GM19099 (cell line): ENCODE measurements around the gene KASH5.

ENCODE experiments used
- POLR2A ChIP-seq: IDR thresholded peaks from 3 replicates; pipeline ENCODE4 v1.6.1; 2011; ENCODE audit warnings: low read depth; ENCODE audit not compliant: insufficient read length; ENCODE audit errors: extremely low read depth

Gene KASH5

DNA sequence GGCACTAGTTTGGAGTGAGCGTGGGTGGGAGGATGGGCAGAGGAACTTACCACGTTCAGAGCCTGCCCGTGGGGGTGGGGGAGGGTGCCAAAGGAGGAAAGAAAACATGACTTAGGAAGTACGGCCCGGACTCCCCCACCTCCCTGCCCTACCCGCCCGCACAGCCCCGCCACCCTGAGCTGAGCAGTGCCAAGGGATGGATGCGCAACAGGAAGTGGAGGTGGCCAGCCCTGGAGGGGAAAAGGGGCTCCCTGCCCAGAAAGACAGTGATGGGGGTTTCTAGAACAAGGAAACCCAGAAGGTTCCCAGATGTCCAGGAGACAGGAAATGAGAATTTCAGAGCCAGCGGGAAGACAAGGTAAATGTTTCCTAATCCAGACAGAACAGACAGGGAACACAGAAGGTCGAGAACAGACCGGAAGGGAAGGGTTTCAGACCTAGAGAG lies 32.1 kb upstream of the KASH5 start:
- TF ChIP-seq POLR2A: no peak

DNA sequence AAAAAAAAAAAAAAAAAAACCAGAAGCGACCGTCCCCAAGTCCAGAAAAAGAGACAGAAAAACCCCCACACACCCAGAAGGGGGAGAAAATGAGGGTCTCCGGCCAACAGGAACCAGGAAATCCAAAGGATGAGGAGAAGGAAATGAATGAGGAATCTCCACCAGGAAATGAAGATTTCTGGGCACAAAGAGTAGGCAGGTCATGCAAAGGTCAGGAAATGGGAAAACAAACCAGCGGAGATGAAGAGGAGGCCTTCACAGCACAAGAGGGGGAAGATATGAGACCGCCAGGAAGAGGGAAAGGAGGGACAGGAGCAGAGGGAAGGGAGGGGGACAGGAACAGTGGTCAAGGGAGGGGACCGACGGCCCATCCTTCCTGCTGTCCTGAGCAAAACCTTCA lies 31.7 kb upstream of the KASH5 start:
- no peak for TF ChIP-seq POLR2A

DNA sequence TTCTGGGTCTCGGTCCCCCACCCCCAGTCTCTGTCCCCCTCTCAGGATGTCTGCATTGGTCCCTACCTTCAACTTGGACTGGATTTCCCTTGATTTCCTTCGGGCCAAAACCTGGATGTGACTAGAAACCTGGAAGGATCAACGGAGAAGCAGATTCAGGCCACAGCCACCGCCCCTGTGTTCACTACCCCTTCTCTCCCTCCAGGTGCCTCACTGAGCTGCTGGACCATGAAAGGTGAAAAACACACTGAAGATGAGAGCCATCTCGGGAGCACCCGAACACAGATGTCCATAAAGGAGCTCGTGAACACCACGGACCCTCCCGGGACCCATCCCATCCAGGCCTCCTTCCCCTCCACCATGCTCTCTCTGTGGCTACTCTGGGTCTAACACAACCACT lies 30.9 kb upstream of the KASH5 start:
- TF ChIP-seq POLR2A: no peak

DNA sequence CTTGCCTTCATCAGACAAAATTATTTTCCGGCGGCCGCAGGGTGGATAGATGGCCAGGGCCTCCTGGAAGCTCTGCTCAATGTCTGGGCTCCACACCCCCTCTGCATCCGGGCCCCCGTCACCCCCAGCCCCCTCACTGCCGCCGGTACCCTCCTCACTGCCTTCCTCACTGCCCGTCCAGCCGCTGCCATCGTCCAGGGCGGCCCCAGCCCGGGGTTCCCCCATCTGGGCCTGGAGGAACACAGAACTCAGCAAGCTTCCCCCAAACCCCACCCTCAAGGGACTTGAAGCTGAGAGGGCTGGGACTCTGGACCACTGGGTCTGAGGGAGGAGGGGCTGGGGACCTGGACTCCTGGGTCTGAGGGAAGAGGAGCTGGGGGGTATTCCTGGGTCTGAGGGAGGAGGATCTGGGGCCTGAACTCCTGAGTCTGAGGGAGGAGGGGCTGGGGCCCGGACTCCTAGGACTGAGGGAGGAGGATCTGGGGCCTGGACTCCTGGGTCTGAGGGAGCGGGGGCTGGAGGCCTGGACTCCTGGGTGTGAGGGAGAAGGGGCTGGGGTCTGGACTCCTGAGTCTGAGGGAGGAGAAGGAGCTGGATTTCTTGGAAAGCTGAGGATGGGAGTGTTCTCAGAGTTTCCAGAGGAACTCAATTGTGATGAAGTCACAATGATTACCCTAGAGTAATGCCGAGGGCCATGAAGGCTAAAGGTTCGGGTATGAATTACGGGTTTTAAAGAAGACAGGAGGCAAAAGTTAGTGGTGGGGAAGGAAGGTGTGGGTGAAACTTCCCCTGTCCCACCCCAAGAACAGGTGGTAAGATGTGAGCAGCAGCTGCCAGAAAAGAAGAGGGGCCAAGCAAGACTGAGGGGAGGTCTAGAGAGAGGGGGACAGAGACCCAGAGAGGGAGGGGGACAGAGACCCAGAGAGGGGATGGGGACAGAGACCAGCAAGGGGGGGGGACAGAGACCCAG lies 27.9 kb upstream of the KASH5 start:
- TF ChIP-seq POLR2A: no peak

DNA sequence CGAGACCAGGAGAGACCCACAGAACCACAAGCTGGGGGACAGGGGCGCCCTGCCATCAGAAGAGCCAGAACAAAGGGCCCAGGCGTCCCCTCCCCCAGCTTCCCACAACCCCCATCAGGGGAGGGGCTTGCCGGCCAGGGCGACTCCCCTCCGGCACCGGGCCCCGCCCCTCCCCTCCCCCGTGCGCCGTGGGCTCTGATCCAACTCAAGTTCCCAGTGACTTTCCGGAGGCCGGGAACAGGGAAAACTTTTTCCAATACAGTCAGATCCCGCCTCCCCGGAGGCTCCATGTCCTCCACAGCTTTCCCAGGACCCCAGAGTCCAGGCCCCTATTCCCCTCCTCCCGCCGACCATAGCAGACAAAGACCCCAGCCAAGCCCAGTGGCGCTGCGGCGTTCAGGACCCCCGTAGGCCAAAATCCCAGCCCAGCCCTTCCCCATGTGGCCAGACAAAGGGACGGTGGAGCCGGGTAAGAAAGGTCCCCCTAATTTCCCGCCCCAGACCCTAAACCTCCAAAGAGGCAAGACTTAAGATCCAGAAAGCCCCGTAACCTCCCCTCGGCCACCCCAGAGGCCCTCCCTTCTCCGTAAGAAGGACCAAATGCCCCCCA lies 26.5 kb upstream of the KASH5 start:
- TF ChIP-seq POLR2A: no peak

DNA sequence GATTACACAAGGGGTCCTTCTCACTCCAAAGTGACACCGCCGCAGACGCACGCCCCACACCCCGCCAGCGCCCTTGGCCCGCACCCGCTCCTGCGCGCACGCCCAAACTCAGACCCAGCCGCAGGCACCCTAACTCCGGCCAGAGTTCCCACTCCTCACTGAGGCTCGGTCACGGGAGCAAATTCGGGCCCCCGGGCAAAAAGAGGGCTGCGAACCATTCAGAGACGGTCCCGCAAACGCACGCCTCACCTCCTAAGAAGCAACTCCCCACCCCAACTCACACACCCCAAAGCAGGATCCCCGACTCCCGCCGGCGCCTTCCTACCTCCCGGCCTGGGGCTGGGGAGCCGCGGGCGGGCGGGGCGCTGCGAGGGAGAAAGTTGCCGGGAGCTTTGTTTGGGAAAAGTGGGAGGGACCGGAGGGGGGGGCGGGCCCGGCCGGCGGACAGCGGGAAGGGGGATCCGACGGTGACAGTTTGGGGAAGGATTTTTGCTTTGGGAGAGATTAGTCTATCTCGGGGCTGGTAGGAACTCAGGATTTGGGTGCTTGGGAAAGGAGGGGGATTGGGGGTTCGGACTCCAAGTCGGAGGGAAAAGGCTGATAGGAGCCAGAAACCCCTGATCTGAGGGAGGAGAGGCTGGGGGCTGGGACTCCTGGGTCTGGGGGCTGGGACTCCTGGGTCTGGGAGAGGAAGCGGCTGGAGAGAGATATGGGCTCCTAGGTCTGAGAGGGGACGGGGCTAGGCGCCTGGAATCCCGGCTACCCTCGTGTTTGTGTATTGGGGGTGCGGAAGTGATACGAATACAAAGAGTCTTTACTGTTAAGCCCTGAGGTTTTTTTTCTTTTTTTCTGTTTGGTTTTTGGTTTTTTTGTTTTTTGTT lies 25.8 kb upstream of the KASH5 start, which contains the start of gene TEAD2:
Gene TEAD2 (minus strand): TSS at position 369 of the 881 bp plus-strand sequence. CDS start 2,341 bp downstream, outside the sequence.
- no peak for TF ChIP-seq POLR2A

DNA sequence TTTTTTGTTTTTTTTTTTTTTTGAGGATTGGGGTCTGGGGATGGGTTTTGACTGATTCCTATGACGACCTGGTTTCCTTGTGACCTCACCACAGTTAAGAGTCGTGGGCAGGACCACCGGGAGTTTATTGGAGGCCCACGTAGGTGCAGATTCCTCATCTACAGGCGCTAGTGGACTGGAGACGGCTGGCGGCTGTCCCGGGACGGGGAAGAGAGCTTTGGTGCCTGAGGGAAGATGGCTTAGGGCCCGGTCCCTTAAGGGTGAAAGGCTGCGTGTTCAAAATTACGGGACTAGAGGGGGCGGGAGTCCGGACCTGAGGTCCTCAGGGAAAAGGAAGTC lies 25.2 kb upstream of the KASH5 start:
- no peak for TF ChIP-seq POLR2A

DNA sequence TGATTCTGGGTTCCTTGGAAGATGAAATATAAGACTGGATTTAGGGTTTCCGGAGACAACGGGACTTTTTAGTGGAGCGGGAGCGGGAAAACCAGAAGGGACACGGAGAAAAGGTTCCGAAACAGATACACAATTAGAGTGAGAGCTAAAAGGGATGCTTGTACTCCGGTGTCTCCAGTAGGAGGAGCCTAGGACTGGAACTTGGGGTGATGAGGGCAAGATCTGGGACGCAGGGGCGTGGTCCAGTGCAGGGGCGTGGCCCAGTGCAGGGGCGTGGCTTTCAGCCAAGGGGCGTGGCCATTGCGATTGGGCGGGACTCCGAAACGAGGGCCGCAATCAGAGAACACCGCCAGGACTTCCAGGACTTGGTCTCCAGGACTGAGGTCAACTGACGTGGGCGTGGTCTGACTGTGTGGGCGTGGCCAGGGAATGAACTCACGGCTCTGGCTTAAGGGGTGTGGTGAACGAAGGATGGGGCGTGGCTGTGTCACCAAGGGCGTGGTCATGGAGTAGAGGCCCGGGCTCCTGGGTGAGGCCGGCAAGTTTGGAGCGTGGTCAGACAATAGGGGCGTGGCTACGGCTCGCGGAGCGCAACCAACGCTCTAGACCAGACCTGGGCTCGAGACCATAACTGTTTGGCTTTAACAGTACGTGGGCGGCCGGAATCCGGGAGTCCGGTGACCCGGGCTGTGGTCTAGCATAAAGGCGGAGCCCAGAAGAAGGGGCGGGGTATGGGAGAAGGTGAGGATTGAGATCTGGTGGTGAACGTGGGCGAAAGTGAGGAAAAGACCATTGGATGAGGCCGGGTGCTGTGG lies 24.6 kb upstream of the KASH5 start, which contains the start of gene DKKL1:
Gene DKKL1 (plus strand): TSS at position 610 of the 815 bp plus-strand sequence. CDS start 122 bp downstream, at position 732.
- TF ChIP-seq POLR2A: no peak

DNA sequence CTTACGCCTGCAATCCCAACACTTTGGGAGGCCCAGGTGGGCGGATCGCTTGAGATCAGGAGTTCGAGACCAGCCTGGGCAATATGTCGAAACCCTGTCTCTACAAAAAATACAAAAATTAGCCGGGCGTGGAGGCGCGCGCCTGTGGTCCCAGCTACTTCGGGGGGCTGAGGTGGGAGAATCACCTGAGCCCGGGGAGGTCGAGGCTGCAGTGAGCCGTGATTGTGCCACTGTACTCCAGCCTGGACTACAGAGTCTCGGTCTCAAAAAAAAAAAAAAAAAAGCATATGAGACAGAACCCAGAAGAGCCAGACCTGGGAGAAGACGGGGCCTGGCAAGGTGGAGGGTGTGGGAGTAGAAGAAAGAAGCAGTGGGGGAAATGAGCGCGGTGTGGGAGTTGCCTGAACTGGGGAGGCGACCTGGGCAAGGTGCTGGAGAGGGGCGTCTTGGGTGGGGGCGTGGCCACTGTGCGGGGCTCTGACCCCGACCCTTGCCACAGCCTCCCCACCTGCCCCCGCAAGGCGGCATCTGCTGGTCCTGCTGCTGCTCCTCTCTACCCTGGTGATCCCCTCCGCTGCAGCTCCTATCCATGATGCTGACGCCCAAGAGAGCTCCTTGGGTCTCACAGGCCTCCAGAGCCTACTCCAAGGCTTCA lies 23.8 kb upstream of the KASH5 start:
- TF ChIP-seq POLR2A: no peak

DNA sequence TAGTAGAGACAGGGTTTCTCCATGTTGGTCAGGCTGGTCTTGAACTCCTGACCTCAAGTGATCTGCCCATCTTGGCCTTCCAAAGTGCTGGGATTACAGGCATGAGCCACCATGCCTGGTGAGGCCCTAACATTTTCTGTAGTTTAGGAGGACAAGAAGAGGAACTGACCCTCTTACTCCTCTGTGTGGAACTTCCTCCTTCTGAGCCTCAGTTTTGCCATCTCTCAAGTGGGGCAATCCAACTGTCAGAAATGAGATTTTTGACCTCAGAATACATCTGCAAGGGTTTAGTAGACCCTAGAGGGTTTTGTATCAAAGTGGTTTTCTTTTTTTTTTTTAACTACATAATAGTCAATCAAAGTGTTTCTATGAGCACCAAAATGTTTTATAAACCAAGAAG lies 21.9 kb upstream of the KASH5 start:
- no peak for TF ChIP-seq POLR2A

DNA sequence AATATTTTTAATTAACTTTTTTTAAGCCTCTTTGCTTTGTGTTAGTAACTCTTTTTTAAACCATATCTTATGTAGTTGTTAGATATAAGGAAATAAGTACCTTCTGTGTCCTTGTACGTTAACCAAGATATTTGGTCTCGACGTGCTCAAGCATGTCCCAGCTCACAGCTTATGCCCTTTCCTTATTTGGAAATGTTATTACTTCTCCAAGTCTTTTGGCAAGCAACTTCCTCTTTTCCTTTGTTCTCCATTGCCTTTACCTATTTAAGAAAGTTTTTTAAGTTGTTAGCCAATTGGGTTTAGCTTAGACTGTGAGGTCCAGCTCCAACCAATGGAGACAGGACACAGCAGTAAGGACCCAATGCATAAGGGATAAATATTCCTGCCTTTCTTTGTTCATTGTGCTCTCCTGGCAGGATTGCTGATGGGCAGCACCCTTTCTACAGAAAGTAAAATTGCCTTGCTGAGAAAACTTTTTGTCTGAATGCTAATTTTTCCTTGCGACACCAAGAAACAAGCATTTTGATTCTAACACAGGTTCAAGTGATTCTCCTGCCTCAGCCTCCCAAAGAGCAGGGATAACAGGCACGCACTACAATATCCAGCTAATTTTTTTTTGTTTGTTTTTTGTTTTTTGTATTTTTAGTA lies 19.2 kb upstream of the KASH5 start:
- no peak for TF ChIP-seq POLR2A

DNA sequence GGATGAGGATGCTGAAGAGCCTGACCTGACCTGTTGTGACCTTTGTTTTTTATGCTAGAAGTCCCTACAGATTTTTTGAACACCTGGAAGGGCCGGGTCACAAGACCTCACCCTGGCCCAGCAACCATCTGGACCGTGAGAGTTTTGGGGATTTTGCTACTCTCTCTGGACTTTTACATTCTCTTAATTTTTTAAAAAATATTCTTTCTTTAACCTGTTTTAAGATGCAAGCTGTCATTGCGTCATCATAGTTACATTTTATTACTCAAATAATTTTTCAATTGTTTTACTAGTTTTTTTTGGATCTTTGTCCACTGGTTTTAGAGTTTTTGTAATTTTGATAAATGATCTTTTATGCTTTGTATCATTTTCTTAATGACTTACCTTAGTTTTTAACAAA lies 16.9 kb upstream of the KASH5 start:
- no peak for TF ChIP-seq POLR2A

DNA sequence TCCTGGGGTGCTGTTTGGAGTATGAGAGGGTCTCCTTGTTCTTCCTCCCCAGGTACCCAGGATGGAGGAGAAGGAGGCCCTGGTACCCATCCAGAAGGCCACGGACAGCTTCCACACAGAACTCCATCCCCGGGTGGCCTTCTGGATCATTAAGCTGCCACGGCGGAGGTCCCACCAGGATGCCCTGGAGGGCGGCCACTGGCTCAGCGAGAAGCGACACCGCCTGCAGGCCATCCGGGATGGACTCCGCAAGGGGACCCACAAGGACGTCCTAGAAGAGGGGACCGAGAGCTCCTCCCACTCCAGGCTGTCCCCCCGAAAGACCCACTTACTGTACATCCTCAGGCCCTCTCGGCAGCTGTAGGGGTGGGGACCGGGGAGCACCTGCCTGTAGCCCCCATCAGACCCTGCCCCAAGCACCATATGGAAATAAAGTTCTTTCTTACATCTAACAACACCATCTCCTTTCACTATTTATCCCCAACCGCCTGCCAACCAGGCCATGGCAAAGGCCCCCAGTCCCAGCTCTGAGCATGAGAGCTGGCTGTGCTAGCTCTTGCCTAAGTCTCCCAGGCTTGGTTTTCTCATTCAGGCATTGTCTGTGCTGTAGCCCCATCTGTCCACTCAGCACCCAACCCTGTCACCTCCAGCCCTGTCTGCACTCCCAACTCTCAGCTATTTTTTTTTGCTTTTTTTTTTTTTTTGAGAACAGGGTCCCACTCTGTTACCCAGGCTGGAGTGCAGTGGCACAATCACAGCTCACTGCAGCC lies 13.2 kb upstream of the KASH5 start:
- no peak for TF ChIP-seq POLR2A

DNA sequence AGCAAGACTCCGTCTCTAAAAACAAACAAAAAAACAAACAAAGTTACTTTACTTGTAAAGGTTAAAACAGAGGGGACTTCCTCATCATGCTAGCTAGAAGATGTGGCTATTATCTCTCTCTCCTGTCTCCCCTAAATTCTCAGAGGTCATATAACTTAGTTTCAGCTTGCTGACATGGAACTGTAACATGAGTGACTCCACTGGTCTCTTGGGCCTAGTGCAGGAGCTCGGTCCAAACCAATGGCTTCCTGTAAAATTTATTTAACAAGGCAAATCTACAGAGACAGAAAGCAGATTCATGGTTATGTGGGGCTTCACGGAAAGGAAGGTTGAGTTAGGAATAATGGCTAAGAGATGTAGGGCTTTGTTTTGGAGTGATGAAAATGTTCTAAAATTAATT lies 9.5 kb upstream of the KASH5 start:
- no peak for TF ChIP-seq POLR2A
